Thyroid gland (tissue), 4 donors: Measurements from ENCODE around the gene KCTD8. TPM values are rescaled to one million over a fixed set of nuclear protein-coding genes. Genes with fewer than 3 reads are reported as not detected.

Experiments
- DNase-seq, 2 donors: peaks; one replicate each; pipeline ENCODE4 v3.0.0-alpha.2; 2019
- H3K27ac ChIP-seq, 3 donors: fragments of 200-600 bp; sonication (generic); 1 replicate in 2 of 3; 2 replicates in 1 of 3; pipeline ENCODE4 v1.5.1; 2016 to 2019; ENCODE audit warnings: mild to moderate bottlenecking in 1 of 3, moderate library complexity in 1 of 3
- H3K27me3 ChIP-seq: fragments of 200-600 bp; sonication (generic); one replicate; pipeline ENCODE4 v1.5.1; 2019
- H3K36me3 ChIP-seq, 2 donors: fragments of 200-600 bp; sonication (generic); one replicate each; pipeline ENCODE4 v1.5.1; 2016 to 2019
- H3K4me1 ChIP-seq, 2 donors: fragments of 200-600 bp; sonication (generic); one replicate each; pipeline ENCODE4 v1.5.1; 2017 to 2019
- H3K4me3 ChIP-seq, 3 donors: fragments of 200-600 bp; sonication (generic); replicated peaks in 1 of 3; 1 replicate in 2 of 3; 2 replicates in 1 of 3; pipeline ENCODE4 v1.5.1; 2016; ENCODE audit warnings: mild to moderate bottlenecking in 1 of 3
- H3K9me3 ChIP-seq: fragments of 200-600 bp; sonication (generic); one replicate; pipeline ENCODE4 v1.5.1; 2017
- CTCF ChIP-seq, 6 experiments: fragments of 200-600 bp in 3 of 6; fragments of 450-650 bp in 3 of 6; sonication (generic) in 3 of 6; IDR thresholded peaks; one replicate each; pipeline ENCODE4 v1.5.1; 2016 to 2019; ENCODE audit warnings: antibody characterized with exemption in 6 of 6, mild to moderate bottlenecking in 2 of 6, inconsistent platforms in 1 of 6, moderate library complexity in 1 of 6
- POLR2A ChIP-seq, 2 donors: fragments of 450-650 bp; IDR thresholded peaks; one replicate each; pipeline ENCODE4 v1.6.1; 2017; ENCODE audit warnings: antibody characterized with exemption in 2 of 2, mild to moderate bottlenecking in 2 of 2, moderate library complexity in 1 of 2
- WGBS, 2 donors: methylation state at CpG; one replicate each; pipeline ENCODE4 v1.1.5; 2017; 5-methylcytosine and 5-hydroxymethylcytosine counted together
- intact Hi-C: fragments of 100-400 bp; cut with DNase I; formaldehyde crosslinking; loops from one replicate; pipeline ENCODE4 v1.15.1; 2023
- total RNA-seq, 4 donors: library from RNA; depleted of rRNA; stranded (reverse); fragments of >200 nt; gene quantifications; one replicate each; pipeline ENCODE4 v1.2.3, GENCODE V29; 2016

The KCTD8 gene
- total RNA-seq, 4 donors from 2014 or later: 5.8 to 16.8 (median 16.0) TPM

- intact Hi-C loops: no loop called here
- no peaks in the 10 kb centered on the region for H3K27me3 ChIP-seq
- H3K9me3 ChIP-seq: no peaks in the 10 kb centered on the region
- H3K27ac ChIP-seq: no peak overlapping the region
- DNase-seq: no peak
- TF ChIP-seq POLR2A (IDR thresholded peaks at IDR 0.05): no peak
- no peak for TF ChIP-seq CTCF (IDR thresholded peaks at IDR 0.05)
- H3K36me3 ChIP-seq: no peaks in the 10 kb centered on the region
- peaks cover 0 to 5% of the 10 kb centered on the region in 2 donors for H3K4me1 ChIP-seq
- 78 to 81% methylated on average over 3 of the region's 3 CpGs for WGBS, 2 donors
- no peak overlapping the region for H3K4me3 ChIP-seq
Observed at GRCh38 chr4:44161756-44162155, 286.9 kb downstream of the KCTD8 start.

GRCh38 chr4:44160776-44161367 lies 287.7 kb downstream of the KCTD8 start:
- no peak overlapping the region for H3K27ac ChIP-seq
- peaks cover 0 to 5% of the 10 kb centered on the region in 2 donors for H3K4me1 ChIP-seq
- no peak for DNase-seq
- 70 to 72% methylated on average over 4 of the region's 4 CpGs for WGBS, 2 donors
- TF ChIP-seq CTCF (IDR thresholded peaks at IDR 0.05): no peak
- no peak for TF ChIP-seq POLR2A (IDR thresholded peaks at IDR 0.05)
- H3K9me3 ChIP-seq: no peaks in the 10 kb centered on the region
- no peak overlapping the region for H3K4me3 ChIP-seq
- intact Hi-C loops: no loop called here
- no peaks in the 10 kb centered on the region for H3K36me3 ChIP-seq
- no peaks in the 10 kb centered on the region for H3K27me3 ChIP-seq

- no peak overlapping the region for H3K27ac ChIP-seq
- TF ChIP-seq POLR2A (IDR thresholded peaks at IDR 0.05): no peak
- no peak for TF ChIP-seq CTCF (IDR thresholded peaks at IDR 0.05)
- no peaks in the 10 kb centered on the region for H3K36me3 ChIP-seq
- no peaks in the 10 kb centered on the region for H3K27me3 ChIP-seq
- DNase-seq: no peak
- H3K4me1 ChIP-seq: peaks cover 0 to 5% of the 10 kb centered on the region in 2 donors
- no peak overlapping the region for H3K4me3 ChIP-seq
- 89 to 96% methylated on average over 1 of the region's 1 CpG for WGBS, 2 donors
- intact Hi-C loops: no loop called here
- no peaks in the 10 kb centered on the region for H3K9me3 ChIP-seq
Observed at GRCh38 chr4:44159991-44160390, 288.6 kb downstream of the KCTD8 start.

GRCh38 chr4:44157611-44158277 lies 290.9 kb downstream of the KCTD8 start:
- Histone ChIP-seq H3K36me3 (no peaks in the 10 kb centered on the region), H3K9me3 (no peaks in the 10 kb centered on the region), H3K4me1 (peaks cover 0 to 5% of the 10 kb centered on the region in 2 donors), H3K27ac (no peak overlapping the region), H3K27me3 (no peaks in the 10 kb centered on the region), H3K4me3 (no peak overlapping the region)
- no peak for DNase-seq
- 47% methylated on average over 6 of the region's 6 CpGs for WGBS, 2 donors
- no peak for TF ChIP-seq POLR2A (IDR thresholded peaks at IDR 0.05)
- no peak for TF ChIP-seq CTCF (IDR thresholded peaks at IDR 0.05)
- intact Hi-C loops: no loop called here

- intact Hi-C loops: no loop called here
- 52 to 70% methylated on average over 3 of the region's 3 CpGs for whole genome bisulfite sequencing, 2 donors
- H3K36me3 ChIP-seq: no peaks in the 10 kb centered on the region
- TF ChIP-seq CTCF (IDR thresholded peaks at IDR 0.05): no peak
- H3K4me3 ChIP-seq: no peak overlapping the region
- no peak for DNase-seq
- no peaks in the 10 kb centered on the region for H3K27me3 ChIP-seq
- H3K9me3 ChIP-seq: no peaks in the 10 kb centered on the region
- peaks cover 0 to 5% of the 10 kb centered on the region in 2 donors for H3K4me1 ChIP-seq
- H3K27ac ChIP-seq: no peak overlapping the region
Observed at GRCh38 chr4:44150091-44150576, 298.5 kb downstream of the KCTD8 start.
